Effector CD4-positive, alpha-beta T cell (primary cell): ENCODE measurements around the gene JPH2.

Experiments
- DNase-seq: peaks from one replicate; pipeline ENCODE4 v3.0.0-alpha.2; 2020

JPH2 gene

GRCh38 chr20:44074252-44075151 is 112.5 kb downstream of the JPH2 start:
- no peak for DNase-seq

DNA sequence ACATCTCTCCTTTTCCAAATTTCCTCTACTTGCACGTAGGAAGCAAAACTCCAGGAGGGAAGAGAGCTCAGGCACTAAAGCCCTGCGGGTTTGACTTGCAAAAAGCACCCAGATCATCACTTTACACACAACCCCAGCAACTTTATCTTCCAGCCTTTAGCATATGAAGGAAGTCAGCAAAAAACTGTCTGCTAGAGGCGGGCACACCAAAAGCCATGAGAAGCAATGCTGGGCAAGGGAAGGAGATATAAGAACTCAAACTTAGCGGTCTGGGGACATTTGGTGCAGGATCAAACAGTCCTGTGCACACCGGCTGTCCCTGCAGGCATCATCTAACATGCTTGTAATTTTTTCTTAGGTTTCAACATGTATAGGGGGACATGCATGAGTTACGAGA is 113.3 kb downstream of the JPH2 start:
- DNase-seq = no peak

GRCh38 chr20:44073011-44073674 is 113.8 kb downstream of the JPH2 start:
- DNase-seq = no peak

DNA sequence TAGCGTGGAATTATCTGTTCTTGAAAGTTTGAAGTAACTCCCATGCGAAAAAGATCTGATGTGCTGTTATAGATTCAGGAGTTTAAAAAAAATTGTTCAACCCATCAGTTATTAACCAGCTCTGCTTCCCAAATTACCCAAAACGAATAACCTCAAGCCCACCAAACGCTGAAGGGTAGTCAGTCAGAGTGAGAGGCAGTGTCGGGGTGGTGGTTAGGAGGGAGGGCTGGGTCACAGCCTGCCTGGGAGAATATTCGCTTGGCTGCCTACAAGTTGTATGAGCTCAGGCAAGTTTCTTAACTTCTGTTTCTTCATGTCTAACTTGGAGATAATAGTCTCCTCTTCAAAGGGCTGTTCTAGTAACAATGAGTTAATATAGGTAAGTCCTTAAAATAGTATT is 114.6 kb downstream of the JPH2 start:
- no peak for DNase-seq

DNA sequence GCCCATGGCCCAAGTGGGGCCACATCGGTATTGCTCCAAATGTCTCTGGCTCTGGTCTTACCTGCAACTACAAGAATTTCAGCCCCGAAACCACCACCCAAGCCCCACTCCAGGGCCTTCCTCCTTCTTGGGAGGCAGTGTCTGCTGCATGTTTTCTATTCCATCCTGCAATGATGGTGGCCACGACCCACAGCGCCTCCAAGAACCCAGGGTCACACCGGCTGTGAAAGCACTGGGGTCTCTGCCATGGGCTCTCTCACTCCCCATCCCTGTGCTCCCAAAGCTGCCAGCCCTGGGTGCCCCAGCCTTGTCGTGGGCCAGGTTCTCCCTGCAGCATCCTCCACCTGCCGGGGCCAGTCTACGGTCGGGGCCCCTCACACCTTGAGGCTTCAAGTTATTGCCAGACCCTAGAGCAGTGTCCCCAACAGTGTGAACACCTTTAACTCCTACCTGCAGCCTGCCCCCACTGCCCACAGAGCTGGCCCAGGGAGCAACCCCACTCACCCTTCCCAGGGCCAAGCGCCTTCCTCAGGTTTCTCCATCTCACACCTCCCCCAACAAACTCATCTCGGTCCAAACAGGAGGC is 115.4 kb downstream of the JPH2 start:
- DNase-seq = no peak

DNA sequence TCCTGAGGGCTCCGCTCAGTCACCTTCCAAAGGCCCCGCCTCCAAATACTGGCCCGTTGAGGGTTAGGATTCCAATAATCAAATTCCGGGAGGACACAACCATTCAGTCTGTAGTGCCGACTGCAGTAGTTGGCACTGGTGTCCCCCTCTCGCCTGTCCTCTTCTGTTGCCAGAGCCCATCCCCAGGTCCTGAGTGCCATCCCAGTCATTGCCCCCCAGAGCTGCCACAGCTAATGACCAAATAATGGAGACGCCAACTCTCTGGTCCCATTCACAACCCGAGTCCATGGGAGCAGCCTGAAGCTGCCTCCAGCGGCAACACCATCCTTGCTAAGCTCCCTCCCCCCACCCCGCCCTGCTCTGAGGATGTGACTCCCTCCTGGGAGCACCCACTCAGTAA is 115.9 kb downstream of the JPH2 start:
- DNase-seq = no peak

GRCh38 chr20:44070139-44070900 is 116.7 kb downstream of the JPH2 start:
- DNase-seq = peak; percentile 41

DNA sequence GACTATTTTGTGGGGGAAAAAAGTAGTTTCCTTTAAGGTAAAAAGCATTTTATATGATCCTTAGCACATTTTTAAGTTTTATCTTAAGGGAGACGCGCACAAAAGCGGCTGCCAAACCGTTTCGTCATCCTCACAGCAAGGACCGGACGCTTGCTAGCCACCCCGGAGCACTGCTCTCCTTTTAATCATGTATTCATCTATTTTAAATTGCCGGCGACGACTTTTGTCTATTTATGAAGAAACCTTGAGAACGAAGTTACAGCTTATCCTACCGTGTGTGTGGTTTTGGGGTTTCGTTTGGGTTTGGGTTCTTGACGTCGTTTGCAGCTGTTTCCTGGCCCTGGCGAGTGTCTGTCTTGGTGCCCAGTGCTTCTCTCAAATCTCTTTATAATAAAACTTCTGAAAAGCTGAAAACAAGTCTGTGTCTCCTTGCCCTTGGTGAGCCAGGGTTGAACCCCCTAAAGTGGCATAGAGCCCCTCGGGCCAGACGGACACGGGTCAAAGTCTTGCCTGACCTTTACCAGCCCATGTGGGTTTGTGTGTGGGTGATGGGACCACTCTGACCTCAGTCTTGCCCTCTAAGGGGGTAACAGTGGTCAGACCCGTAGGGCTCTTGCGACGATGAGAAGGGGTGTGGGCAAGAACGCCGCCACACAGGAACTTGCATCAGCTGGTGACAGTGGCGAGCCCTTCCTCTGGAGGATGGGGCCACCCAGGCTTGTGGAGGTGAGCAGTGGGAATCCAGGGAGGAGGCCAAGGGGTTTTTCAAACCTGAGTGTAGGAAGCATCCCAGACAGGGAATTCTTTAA is 117.6 kb downstream of the JPH2 start:
- peak; percentile 65 for DNase-seq

- no peak for DNase-seq
Observed at GRCh38 chr20:44068316-44069201, 118.4 kb downstream of the JPH2 start.

DNA sequence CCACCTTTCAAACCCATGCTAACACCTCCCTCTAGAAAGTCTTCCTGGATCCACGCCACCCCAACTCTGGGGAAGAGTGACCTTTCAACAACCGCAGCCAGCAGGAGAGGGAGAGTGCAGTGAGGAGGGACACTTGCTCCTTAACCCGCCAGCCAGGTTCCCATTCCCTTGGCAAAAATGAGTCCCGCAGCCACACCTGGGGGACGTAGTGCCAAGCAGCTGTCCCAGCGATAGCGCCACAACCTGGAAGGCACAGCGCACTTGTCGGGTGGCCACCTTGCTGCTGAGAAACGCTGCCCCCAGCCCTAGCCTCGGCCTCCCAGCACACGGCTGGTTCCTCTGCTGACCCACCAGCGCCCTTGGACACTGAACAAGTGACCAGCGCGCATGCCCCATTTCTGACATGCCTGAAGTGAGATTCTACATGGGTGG is 119.3 kb downstream of the JPH2 start:
- no peak for DNase-seq

DNA sequence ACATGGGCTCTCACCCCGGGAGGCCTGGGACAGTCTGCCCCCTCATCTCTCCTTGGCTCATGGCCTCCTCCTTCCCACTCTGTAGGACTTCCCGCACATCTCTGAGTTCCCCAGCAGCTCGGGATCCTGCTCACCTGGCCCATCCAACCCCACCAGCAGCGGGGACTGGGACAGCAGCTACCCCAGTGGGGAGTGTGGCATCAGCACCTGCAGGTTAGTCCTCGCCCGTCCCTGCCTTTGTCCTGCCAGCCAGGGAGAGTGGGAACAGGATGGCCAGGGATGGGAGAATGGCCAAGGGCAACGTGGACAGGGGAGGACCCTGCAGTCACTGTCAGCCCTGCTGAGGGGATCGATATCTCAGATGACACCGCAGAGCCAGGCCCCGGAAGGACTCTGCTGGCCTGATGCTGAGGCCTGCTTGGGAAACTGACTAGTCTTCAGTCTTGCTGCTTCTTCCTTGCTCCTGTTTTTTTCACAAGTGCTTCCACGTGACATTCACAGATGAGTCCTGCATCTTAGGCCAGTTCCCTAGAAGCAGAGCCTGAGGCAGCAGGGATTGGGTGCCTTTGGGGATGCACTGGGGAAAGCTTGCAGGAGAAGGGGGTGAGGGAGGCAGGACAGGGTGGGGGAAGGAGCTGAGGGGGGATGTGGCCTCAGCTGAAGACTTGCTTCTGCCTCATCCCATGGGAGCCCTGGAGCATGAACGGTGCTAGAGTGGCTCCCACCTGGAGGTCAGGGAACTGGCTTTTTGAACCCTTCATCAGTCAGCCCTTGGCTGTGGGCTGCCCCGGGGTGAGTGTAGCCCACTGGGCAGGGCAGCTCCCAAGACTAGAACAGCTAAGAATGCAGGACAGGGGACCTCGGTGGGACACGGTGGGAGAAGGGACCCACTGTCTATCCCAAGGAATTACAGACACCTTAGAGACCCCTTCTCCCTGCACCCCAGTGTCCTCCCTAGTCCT is 120.1 kb downstream of the JPH2 start:
- DNase-seq = no peak

DNA sequence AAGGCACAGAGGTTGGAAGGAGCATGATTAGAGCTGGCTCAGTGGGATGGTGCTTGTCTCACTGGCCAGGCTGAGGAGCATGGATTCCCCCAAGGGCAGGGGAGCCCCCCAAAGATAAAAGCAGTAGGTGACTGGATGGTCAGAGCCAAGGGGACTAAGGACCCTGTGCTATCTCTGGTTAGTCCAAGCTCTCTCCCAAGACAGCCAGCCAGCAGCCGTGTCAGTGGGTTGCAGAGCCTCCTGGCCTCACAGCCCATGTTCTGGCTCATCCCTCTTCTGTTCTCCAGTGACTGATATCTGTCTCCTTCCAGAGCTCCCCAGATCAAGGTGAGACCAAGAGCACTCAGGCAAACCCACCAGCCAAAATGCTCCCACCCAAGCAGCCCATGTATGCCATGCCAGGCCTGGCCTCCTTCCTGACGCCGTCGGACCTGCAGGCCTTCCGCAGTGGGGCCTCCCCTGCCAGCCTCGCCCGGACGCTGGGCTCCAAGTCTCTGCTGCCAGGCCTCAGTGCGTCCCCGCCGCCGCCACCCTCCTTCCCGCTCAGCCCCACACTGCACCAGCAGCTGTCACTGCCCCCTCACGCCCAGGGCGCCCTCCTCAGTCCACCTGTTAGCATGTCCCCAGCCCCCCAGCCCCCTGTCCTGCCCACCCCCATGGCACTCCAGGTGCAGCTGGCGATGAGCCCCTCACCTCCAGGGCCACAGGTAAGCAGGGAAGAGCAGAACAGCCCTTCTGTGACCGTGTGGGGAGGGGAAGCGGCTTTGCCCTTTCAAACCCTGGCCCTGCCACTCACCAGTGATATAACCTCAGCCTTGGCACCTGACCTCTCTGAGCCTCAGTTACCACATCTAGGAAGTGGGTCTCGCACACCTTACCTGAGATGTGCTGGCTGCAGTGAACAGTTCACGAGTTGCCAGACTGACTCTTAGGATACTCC is 121.3 kb downstream of the JPH2 start:
- no peak for DNase-seq

- DNase-seq = no peak
Observed at GRCh38 chr20:44064501-44065400, 122.2 kb downstream of the JPH2 start.
